HG02763 (cell line): ENCODE data around the gene CACNA1I.

Source experiments
- ATAC-seq: cut with Tn5 transposase; IDR thresholded peaks from one replicate; pipeline ENCODE4 v1.9.1; 2021; ENCODE audit warnings: mild to moderate bottlenecking, moderate library complexity; ENCODE audit not compliant: unreplicated experiment

The CACNA1I gene

GRCh38 chr22:39567135-39567946 is 3.2 kb upstream of the CACNA1I start:
- no peak for ATAC-seq

DNA sequence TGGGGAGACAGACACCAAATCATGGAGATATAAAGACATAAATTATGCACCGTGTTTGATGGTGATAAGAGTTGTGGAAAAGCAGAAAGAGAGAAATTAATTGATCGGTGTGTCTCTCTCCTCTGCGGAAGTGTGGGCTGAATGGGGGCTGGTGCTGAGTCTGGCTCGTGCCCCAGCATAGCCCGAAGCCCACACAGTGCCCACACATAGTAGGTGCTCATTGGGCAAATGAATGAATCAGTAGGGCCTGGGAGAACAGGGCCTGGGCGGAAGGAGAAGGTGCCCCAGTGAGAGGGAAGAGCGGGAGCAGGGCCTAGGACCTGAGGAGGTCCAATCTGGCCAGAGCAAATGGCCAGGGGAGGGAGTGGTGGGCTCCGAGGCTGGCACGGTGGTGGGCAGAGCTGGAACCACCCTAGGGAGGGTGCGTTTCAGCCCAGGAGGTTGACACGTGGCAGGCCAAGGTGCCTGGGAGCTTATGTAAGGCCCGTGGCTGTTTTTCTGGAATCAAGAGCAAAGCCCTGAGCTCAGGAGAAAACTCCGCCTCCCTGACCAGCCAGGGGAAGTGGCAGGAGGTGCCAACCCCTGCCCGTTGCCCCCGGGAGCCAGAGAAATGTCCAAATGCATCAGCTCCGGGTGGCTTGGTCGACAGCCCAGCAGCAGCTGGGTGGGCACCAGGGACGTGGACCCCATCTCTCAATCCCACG is 2.1 kb upstream of the CACNA1I start:
- ATAC-seq: no peak

GRCh38 chr22:39569066-39569465 is 1.5 kb upstream of the CACNA1I start:
- ATAC-seq: no peak

DNA sequence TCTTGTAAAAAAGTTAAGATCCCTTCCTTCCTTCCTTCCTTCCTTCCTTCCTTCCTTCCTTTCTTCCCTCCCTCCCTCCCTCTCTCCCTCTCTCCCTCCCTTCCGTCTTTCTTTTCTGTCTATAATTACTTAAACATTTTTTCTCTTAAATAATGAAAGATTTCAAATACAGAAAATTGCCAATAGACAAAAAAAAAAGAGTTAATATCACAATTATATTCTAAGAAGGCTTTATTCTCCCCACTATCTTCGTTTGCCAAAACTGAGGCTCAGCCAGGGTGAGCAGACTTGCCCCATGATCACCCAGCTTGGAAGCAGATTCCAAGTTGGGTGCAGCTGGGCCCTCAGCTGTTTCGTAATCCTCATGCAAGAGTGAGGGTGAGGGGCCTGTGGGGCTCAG is 327 bp upstream of the CACNA1I start:
- ATAC-seq: no peak

GRCh38 chr22:39571538-39571937 is 985 bp downstream of the CACNA1I start:
- no peak for ATAC-seq

DNA sequence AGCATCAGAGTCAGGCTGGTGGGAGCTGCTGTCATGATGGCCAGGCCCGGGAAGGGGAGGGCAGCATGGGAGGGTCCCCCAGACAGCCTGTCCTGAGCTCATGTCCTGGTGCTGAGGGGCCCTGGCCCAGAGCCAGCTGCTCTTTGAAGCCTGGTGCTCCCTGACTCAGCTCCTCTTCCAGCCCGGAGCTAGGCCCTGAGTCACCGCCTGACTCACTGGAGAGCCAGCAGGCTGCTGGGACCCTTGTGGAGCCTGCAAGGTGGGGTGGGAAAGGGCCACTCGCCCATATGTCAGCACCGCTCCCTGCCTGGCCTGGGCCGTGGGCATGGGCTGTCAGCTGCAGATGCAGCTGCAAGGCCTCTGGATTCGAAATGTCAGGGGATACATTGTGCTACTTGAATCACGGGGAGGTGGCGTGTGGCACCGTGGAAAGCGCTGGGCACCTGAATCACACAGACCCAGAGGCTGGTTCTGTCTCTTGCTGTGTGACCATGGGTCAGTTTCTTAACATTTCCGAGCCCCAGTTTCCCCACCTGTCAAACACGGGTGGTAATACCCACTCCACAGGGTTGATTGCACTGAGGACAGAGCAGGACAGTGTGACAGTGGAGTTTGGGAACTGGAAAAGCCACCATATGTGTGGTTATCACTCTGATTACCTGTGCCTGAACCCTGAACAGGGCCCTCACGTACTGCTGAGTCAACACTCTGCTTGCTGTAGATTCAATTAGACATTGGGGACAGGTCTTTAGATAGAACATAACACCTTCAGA is 4.4 kb downstream of the CACNA1I start:
- no peak for ATAC-seq

- no peak for ATAC-seq
Observed at GRCh38 chr22:39575552-39575825, 4.9 kb downstream of the CACNA1I start.

DNA sequence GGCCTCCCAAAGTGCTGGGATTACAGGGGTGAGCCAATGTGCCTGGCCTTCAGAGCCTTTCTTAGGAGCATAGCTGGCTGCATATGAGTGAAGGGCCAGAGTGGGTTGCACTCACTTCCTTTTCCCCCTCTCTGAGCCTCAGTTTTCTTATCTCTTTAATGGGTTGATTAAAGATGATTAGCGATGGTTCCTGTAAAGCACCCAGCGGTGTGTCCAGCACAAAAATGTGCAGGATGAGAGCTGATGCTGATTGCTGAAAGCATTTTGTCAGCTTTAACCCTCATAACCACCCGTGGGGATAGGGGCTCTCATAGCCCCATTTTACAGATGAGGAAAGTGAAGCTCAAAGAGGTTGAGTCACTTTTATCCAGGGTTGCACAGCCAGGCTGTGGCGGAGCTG is 5.5 kb downstream of the CACNA1I start:
- ATAC-seq: no peak

DNA sequence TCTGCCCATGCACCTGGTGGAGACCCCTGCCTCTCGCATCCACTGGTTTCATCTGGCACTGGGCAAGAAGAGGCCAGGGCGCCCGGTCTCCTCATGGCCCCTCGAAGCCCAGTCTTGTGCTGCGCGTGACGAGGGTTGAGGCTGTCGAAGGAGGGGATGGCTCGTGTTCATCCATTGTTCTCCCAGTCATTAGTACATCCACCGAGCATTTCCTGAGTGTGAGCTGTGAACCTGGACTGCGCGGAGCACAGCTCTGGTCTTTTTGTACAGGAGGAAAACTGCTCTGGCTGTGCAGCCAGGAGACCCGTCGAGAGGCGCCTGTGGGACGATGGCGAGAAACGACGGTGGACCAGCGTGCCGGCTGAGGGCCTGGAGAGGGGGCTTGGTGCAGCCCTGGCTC is 6.8 kb downstream of the CACNA1I start:
- ATAC-seq: no peak

- no peak for ATAC-seq
Observed at GRCh38 chr22:39577900-39578299, 7.3 kb downstream of the CACNA1I start.

DNA sequence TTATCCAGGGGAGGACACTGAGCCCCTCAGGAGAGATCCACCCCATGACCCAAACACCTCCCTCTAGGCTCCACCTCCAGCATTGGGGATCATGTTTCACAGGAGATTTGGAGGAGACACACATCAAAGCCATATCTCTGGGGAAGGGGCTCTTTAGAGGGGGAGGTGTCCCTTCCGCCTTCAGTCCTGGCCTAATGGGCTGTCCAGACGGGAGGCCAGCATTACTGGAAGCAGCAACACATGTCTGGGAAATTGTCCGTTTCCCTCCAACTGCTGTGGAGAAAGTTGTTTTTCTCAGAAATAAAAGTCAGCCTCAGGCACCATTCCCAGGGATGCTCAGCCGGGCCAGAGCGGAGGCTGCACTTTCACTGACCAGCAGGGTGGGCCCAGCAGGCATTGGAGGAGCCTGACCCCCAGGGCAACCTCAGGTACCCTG is 9.5 kb downstream of the CACNA1I start:
- no peak for ATAC-seq

- ATAC-seq: no peak
Observed at GRCh38 chr22:39580795-39581194, 10.2 kb downstream of the CACNA1I start.

- no peak for ATAC-seq
Observed at GRCh38 chr22:39581303-39581702, 10.8 kb downstream of the CACNA1I start.

DNA sequence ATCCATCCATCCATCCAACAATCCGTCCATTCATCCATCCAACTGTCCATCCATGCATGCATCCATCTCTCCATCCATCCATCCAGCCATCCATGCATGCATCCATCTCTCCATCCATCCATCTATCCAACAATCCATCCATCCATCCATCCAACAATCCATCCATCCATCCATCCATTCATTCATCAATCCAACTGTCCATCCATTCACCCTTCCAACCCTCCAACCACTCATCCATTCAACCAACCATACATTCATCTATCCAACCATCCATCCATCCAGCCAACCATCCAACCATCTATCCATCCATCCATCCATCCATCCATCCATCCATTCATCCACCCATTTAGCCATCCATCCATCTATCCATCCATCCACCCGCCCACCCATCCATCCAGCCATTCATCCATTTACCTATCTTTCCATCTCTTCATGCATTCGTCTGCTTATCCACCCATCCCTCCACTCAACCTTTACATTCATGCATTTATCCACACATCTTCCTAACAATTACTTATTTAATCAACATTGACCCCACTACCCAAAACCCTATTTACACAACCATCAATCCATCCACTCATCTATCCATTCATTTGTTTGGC is 12.6 kb downstream of the CACNA1I start:
- ATAC-seq: no peak

- no peak for ATAC-seq
Observed at GRCh38 chr22:39589875-39590274, 19.3 kb downstream of the CACNA1I start.

GRCh38 chr22:39592081-39593065 is 21.8 kb downstream of the CACNA1I start:
- ATAC-seq: no peak

GRCh38 chr22:39593066-39593930 is 22.7 kb downstream of the CACNA1I start:
- ATAC-seq: no peak

GRCh38 chr22:39593931-39594285 is 23.4 kb downstream of the CACNA1I start:
- ATAC-seq: no peak

GRCh38 chr22:39594411-39594810 is 23.9 kb downstream of the CACNA1I start:
- ATAC-seq: no peak
